ENCODE data around the gene ME3. TPM values are rescaled to one million over a fixed set of nuclear protein-coding genes. Genes with fewer than 3 reads are reported as not detected.

The ME3 gene
- total RNA-seq, 1 donor = 19.9 TPM

DNA sequence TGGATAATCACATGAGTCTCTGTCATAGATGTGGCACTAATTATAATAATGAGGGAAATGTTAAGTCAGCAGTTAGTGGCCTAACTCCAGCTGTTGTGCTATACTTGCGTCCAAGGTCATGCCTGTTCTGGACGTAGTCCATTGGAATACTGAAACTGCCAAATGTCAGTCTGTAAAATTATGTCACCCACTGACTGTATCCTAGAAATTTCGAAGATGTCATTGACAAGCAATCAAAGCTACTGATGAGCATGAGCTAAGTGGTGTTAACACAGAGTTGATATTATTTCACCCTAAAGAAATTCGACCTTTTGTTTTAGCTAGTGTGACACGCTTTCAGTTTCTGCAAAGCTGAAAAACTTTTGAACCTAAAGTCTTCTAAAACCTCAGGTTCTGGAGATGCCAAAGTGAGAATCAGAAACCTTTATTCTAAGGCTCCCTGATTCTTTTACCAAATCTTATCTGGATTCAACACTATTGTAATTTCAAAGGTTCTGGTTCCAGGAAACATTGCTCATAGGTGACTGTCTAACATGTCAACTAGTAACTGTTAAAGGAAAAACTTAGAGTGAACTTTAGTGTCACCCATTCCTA is 14.9 kb upstream of the ME3 start:
- DNase-seq (ENCODE audit: low read depth) = no peak
- H3K4me3 ChIP-seq (ENCODE audit: low read depth, low read length) = no peak overlapping the region
- TF ChIP-seq, protein P1, sequence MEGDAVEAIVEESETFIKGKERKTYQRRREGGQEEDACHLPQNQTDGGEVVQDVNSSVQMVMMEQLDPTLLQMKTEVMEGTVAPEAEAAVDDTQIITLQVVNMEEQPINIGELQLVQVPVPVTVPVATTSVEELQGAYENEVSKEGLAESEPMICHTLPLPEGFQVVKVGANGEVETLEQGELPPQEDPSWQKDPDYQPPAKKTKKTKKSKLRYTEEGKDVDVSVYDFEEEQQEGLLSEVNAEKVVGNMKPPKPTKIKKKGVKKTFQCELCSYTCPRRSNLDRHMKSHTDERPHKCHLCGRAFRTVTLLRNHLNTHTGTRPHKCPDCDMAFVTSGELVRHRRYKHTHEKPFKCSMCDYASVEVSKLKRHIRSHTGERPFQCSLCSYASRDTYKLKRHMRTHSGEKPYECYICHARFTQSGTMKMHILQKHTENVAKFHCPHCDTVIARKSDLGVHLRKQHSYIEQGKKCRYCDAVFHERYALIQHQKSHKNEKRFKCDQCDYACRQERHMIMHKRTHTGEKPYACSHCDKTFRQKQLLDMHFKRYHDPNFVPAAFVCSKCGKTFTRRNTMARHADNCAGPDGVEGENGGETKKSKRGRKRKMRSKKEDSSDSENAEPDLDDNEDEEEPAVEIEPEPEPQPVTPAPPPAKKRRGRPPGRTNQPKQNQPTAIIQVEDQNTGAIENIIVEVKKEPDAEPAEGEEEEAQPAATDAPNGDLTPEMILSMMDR (IDR thresholded peaks at IDR 0.05; ENCODE audit: insufficient read depth, low read depth, low read length) = no peak

DNA sequence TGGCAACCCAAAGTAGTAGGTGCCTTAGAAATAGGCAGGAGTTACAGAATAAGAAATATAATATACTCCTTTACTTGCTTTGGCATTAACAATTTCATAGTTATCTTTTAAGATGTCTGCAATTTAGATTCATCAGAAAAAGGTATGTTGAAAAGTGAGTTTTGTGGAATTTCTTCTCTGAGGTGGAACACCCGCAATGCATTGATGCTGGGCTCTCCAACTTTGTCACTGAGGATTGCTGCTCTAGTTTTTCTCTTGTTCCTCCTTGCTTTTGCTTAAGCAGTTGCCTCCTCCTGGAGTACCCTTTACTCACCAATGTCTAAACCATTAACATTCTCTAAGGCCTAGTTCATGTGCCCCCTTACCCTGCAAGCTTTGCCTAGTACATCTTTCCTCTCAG is 14.1 kb upstream of the ME3 start:
- TF ChIP-seq, protein P1 (IDR thresholded peaks at IDR 0.05; ENCODE audit: insufficient read depth, low read depth, low read length) = no peak
- no peak overlapping the region for H3K4me3 ChIP-seq (ENCODE audit: low read depth, low read length)
- no peak for DNase-seq (ENCODE audit: low read depth)

DNA sequence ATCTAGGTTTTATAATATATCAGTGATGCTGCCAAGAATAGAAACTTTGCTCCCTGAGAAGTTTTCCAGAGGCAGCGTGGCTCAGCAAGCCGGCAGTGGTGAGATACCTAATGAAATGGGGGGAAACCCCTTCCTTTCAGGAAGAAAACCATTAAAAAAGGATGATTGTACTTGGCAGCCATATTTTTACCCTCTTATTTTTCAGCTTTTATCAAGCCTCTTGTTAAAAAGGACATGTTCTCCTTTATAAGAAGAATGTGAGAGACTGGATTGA is 9.0 kb upstream of the ME3 start:
- no peak overlapping the region for H3K4me3 ChIP-seq (ENCODE audit: low read depth, low read length)
- TF ChIP-seq, protein P1 (IDR thresholded peaks at IDR 0.05; ENCODE audit: insufficient read depth, low read depth, low read length) = no peak
- DNase-seq (ENCODE audit: low read depth) = no peak

DNA sequence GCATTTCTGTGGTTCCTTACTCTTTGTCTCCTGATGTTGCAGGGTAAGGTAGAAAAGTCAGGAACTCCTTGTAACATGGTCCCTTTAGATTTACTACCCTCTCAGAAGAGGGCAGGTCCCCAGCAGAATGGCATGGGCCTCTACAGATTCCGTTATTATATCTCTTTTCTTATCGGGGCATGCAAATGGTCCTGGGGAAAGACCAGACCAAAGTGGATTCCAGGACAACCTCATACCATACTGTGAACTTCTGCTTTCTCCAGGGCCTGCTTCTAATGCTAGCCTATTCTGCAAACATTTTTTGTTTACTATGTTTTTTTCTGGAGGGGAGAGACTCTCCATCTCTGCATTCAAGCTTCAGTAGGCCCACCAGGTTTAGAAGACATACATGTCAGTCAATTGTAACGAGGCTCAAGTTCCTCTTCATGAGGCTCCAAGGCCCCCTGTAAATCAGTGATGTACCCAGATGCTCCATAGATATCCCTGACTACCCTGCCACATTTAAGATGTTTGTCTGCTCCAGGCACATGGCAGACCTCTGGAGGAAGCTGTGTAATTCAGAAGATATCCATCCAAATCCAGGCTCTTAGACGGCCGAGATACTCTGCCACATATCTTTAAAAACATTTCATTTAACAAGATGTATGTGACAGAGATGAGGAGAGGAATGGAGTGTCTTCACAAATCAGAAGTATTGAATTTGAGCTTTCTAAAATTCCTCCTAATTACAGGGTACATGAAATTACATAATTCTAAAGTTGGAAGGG is 8.5 kb upstream of the ME3 start:
- TF ChIP-seq, protein P1 (IDR thresholded peaks at IDR 0.05; ENCODE audit: insufficient read depth, low read depth, low read length) = no peak
- H3K4me3 ChIP-seq (ENCODE audit: low read depth, low read length) = no peak overlapping the region
- no peak for DNase-seq (ENCODE audit: low read depth)

DNA sequence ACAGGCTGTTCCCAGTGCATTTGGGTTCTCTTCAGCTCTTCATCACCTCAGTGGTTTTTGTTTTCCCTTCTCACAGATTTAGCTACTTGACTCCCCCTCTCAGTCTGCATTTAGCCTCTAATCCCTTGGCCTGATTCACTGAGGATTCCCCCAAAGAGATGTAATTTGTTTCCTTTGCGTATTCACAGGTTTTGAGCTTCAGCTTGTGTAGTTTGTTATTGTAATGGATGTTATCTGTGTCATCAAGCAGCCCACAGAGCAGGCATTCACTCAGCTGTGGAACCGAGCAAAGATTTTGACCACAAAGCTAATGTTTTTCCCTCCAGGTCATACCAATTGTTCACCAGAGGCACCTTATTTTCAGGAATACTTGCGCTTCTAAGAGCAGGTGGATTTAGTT is 6.4 kb upstream of the ME3 start:
- TF ChIP-seq, protein P1 (IDR thresholded peaks at IDR 0.05; ENCODE audit: insufficient read depth, low read depth, low read length) = no peak
- peak; percentile 37 for DNase-seq (ENCODE audit: low read depth)
- H3K4me3 ChIP-seq (ENCODE audit: low read depth, low read length) = no peak overlapping the region

DNA sequence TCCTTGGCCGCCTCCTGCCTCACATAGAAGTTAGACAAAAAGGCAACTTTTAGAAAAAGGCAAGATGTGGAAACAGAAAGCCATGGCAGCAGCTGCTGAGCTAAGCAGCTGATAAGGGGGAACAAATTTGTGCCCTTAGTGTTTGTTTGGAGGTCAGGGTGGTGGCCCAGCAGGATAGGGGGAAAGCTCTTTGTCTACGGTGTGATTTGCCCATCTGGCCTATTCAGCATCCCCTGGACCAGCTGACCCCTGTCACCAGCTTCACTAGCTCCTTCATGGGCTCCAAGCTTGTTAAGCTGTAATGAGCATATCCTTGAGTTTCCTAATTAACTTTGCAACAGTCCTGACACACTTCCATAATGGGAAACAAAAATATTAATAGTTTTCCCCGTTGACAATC is 5.9 kb upstream of the ME3 start:
- TF ChIP-seq, protein P1 (IDR thresholded peaks at IDR 0.05; ENCODE audit: insufficient read depth, low read depth, low read length) = no peak
- no peak for DNase-seq (ENCODE audit: low read depth)
- no peak overlapping the region for H3K4me3 ChIP-seq (ENCODE audit: low read depth, low read length)
